ENCODE data around the gene DMBT1. TPM values are rescaled to one million over a fixed set of nuclear protein-coding genes. Genes with fewer than 3 reads are reported as not detected.

DMBT1 gene
- total RNA-seq, 2 experiments from 2014 or later, result not detected

DNA sequence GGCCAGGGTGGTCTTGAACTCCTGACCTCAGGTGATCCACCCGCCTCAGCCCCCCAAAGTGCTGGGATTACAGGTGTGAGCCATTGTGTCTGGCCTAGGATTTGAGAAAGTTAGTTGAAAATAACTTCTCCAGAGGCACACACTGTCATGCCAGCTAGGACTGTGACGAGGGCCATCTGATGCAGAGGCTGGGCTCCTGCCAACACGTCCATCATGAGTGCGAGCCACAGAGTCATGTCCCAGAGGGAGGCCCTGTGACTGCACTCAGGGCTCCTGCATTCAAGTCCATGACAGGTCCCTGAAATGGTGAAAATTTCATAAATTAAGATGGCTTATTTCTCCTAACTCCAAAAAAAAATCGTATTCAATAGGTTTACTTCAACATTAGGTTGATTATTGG lies 122.0 kb downstream of the DMBT1 start:
- Mint-ChIP-seq H3K27me3 (peaks cover 6% of the 10 kb centered on the region), H3K4me3 (no peak overlapping the region), H3K27ac (no peak overlapping the region), H3K36me3 (ENCODE audit: low read depth) (no peaks in the 10 kb centered on the region), H3K4me1 (no peaks in the 10 kb centered on the region), H3K9me3 (no peaks in the 10 kb centered on the region)
- POLR2A ChIA-PET, result no interaction called here
- DNase-seq, result no peak
- CTCF ChIA-PET, result no interaction called here

DNA sequence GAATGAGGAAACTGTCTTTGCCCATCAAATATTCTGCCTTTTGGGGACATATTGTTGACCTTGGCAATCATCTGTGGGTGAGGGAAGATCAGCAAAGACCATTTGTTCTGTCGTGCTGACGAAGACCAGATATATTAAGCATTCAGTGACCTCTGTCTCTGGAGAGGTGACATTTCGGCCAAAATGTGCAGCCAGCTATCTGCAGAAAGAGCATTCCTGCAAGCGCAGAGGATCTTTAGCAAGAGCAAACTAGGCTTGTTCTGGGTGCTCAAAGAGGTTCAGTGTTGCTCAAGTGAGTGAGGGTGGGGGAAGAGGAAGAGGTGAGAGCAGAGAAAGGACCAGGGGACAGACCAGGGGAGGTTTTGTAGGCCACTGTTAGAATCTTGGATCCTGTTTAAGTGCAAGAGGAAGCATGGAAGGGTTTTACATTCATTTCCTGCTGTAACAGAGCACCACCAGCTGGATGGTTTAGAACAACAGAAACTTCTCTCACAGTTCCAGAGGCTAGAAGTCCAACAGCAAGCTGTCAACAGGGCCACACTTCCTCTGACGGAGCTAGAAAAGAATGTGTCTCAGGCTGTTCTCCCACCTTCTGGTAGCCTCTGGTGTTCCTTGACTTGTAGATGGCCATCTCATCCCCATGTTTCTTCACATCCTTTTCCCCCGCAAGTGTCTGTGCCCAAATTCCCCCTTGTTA lies 127.9 kb downstream of the DMBT1 start:
- H3K4me3 Mint-ChIP-seq, result no peak overlapping the region
- H3K27me3 Mint-ChIP-seq, result peaks cover 9% of the 10 kb centered on the region
- no peak for DNase-seq
- CTCF ChIA-PET, result no interaction called here
- no peaks in the 10 kb centered on the region for H3K9me3 Mint-ChIP-seq
- no peaks in the 10 kb centered on the region for H3K4me1 Mint-ChIP-seq
- POLR2A ChIA-PET, result no interaction called here
- no peaks in the 10 kb centered on the region for H3K36me3 Mint-ChIP-seq (ENCODE audit: low read depth)
- no peak overlapping the region for H3K27ac Mint-ChIP-seq

DNA sequence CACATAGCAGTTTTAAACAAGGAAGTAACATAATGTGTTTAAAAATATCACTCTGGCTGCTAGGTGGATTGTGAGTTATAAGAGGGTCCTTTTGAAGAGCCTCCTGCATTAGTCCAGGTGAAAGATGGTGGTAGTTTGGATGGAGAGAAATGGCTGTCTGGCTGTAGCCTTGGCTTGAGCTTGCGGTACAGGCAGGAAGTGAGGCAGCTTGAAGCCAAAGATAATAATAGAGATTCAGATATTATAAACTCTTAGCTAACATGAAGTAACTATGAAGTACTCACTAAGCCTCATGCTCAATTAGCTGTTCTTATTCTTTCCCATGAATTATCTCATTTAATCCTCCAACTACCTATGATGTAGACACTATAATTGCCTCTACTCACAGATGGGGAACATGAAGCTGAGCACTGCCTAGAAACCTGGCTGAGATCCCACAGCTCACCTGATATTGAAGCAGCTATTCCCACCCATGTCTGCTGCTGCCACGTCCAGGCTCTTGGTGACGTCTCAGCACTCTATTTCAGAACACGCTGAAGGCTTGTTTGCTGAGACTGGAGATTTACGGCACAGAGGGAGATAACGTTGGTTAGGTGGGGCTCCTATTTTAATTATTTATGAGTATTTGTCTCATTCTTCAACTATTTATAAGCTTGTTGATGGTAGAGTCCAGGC lies 128.7 kb downstream of the DMBT1 start:
- DNase-seq, result no peak
- ChIA-PET POLR2A (no interaction called here), CTCF (no interaction called here)
- H3K4me3 Mint-ChIP-seq, result no peak overlapping the region
- H3K9me3 Mint-ChIP-seq, result no peaks in the 10 kb centered on the region
- no peaks in the 10 kb centered on the region for H3K4me1 Mint-ChIP-seq
- H3K27me3 Mint-ChIP-seq, result peaks cover 6% of the 10 kb centered on the region
- no peaks in the 10 kb centered on the region for H3K36me3 Mint-ChIP-seq (ENCODE audit: low read depth)
- no peak overlapping the region for H3K27ac Mint-ChIP-seq

DNA sequence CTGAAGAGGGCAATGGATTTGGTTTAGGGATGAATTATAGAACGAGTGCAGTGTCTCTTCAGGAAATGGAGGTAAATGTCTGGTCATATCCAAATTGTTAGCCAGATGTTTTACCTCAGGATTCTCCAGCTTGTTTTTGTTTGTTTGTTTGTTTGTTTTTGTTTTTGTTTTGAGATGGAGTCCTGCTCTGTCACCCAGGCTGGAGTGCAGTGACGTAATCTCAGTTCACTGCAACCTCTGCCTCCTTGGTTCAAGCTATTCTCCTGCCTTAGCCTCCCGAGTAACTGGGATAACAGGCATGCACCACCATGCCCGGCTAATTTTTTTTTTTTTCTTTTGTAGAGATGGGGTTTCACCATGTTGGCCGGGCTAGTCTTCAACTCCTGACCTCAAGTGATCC lies 132.2 kb downstream of the DMBT1 start:
- ChIA-PET POLR2A (no interaction called here), CTCF (no interaction called here)
- no peak overlapping the region for H3K27ac Mint-ChIP-seq
- no peak for DNase-seq
- H3K9me3 Mint-ChIP-seq, result no peaks in the 10 kb centered on the region
- H3K4me1 Mint-ChIP-seq, result no peaks in the 10 kb centered on the region
- peaks cover 3% of the 10 kb centered on the region for H3K27me3 Mint-ChIP-seq
- no peak overlapping the region for H3K4me3 Mint-ChIP-seq
- H3K36me3 Mint-ChIP-seq (ENCODE audit: low read depth), result no peaks in the 10 kb centered on the region

Other genes starting within 250 kb of the DMBT1 start
- gene PLEKHA1, start 186.0 kb upstream of the DMBT1 start, total RNA-seq, result 10 to 100 TPM in 1 of 2 experiments, 1 to 10 TPM in 1; 8.8 to 11.3 TPM
- gene ARMS2, start 106.1 kb upstream of the DMBT1 start, total RNA-seq, result not detected
- not detected for gene HTRA1, start 99.2 kb upstream of the DMBT1 start, total RNA-seq
- gene C10orf120, start 139.1 kb downstream of the DMBT1 start, total RNA-seq, result not detected